DMS153 treated with DMSO at 0.1 percent for 48 hours (cell line): Measurements from ENCODE around the gene ANTXR2.
"Not testable (repeated sequence)": the region's sequence is repeated elsewhere in the genome, so short reads cannot be mapped to it uniquely, and the experiment has no call there.

Source experiments
- DNase-seq: peaks from one replicate; lab custom pipeline; 2025; ENCODE audit not compliant: unreplicated experiment; lab: John Stamatoyannopoulos, UW

The ANTXR2 gene

GRCh38 chr4:79922011-79922410, 151.0 kb downstream of the ANTXR2 start:
- DNase-seq = no peak

- DNase-seq = no peak
These were observed 152.7 kb downstream of the ANTXR2 start for GRCh38 chr4:79920163-79920853.

- DNase-seq = no peak
These were observed 154.7 kb downstream of the ANTXR2 start for GRCh38 chr4:79918292-79918691.

GRCh38 chr4:79917246-79917645, 155.8 kb downstream of the ANTXR2 start:
- DNase-seq = no peak

GRCh38 chr4:79915246-79915645, 157.8 kb downstream of the ANTXR2 start:
- DNase-seq = no peak

- no peak for DNase-seq
These were observed 159.4 kb downstream of the ANTXR2 start for GRCh38 chr4:79913581-79913980.

DNA sequence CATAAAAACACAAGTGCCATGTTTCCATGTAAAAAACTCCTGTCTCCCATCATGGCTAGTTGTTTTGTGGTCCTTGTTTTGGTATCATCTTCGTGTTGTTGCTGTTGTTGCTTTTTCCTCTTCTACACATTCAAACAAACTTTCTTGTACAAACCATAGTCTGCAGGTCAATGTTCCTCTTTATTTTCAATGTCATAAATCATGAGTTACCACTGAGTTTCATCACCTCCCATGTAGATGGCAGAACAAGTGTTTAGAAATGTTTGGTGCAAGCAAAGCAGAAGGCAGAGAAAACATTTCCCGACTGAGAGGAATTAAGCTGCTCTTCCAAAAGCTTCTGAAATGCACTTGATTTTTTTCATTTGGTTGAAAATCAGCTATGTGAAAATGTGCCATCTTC, 166.0 kb downstream of the ANTXR2 start:
- no peak for DNase-seq

- DNase-seq = no peak
These were observed 166.7 kb downstream of the ANTXR2 start for GRCh38 chr4:79906303-79906702.

GRCh38 chr4:79905212-79905611, 167.8 kb downstream of the ANTXR2 start:
- DNase-seq = no peak

DNA sequence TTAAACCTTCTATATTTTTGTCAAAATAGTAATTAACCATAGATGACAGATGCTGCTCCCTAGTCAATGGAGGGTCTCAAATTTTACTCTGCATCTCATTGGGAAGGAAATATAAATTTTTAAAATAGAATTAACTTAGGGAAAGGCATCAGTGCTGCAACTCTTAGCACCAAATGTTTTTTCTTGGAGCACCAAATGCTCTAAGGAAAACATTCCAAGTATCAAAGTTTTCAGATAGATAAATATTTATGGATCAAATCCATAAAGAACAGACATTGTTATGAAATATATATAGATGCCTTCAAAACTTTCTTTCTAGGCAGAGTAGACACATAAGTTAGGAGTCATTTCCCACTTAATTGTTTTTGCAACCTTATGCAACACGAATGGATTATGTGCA, 168.7 kb downstream of the ANTXR2 start:
- DNase-seq = no peak

- no peak for DNase-seq
These were observed 172.8 kb downstream of the ANTXR2 start for GRCh38 chr4:79900182-79900581.

- DNase-seq = no peak
These were observed 173.5 kb downstream of the ANTXR2 start for GRCh38 chr4:79899481-79899880.

DNA sequence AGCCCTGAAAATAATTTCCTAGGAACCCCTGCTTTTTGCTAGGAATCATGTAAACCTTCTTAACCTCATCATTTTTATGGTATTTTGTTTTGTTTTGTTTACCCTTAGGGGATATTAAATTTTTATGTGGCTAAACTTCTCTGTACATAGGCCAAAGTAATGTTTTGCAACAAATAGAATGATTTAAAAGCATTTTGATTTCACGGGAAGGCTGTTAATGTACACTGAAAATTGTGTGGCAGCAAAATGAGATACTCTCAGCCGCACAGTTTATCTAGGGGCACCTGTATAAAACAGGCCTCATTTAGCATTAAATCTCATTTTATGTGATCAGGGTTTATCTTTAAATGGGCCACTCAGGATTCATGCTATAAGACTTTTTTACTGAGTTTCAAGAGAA, 175.0 kb downstream of the ANTXR2 start:
- DNase-seq = no peak

- no peak for DNase-seq
These were observed 175.9 kb downstream of the ANTXR2 start for GRCh38 chr4:79897174-79897573.

GRCh38 chr4:79893456-79893855, 179.6 kb downstream of the ANTXR2 start:
- DNase-seq = no peak

- DNase-seq = not testable (repeated sequence)
These were observed 184.0 kb downstream of the ANTXR2 start for GRCh38 chr4:79889026-79889425.

DNA sequence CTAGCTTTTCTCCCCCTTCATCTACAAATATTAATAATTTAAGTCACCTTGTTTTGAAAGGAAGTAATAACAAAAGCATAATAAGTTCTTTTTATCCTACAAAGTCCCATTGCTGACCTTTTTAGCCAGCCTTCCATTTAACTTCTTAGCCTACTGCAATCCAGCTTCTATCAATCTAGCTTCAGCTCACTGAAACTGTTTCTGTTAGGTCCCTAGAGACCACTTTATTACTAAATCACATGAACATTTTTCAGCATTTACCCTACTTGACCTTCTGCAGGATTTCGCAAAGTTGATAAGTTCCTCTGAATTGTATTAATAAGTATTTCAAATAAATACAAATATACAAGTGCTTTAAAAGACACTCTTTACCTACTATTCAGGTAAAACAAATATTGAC, 186.5 kb downstream of the ANTXR2 start:
- no peak for DNase-seq

DNA sequence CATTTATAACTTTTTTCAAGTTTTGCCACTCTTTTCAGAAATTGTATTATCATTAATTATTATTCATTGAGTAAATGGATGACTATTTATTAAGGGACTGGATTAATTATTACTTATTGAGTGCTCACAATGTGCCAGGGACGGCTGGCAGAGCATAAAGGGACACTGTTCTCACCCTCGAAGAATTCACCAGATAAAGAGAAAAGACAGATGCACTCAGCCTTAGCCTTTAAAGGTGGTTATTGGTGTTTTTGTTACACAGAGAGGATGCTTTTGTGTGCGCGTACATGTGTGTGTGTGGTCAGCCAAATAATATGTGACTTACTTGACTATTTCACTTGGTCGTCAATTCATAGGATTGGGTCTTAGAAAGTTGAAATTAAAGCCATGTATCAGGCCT, 187.0 kb downstream of the ANTXR2 start:
- DNase-seq = no peak

DNA sequence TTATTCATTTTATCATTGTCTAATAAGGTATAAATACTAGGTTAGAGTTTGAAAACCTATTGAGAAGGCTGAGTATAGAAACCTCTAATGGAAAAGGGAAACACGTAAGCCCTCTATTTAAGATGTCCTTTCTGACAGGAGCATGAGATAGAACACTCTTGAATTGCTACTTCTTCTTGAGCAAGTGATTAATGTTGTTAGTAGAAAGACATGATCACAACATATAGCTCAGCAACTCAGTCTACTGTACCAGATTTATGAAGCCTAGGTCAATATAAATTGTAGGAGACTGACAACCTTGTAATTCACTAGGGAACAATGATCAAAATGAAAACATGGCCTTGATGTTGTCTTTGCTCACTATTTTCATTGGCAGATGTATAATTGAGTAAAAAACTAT, 189.7 kb downstream of the ANTXR2 start:
- DNase-seq = no peak

- no peak for DNase-seq
These were observed 190.2 kb downstream of the ANTXR2 start for GRCh38 chr4:79882806-79883205.

DNA sequence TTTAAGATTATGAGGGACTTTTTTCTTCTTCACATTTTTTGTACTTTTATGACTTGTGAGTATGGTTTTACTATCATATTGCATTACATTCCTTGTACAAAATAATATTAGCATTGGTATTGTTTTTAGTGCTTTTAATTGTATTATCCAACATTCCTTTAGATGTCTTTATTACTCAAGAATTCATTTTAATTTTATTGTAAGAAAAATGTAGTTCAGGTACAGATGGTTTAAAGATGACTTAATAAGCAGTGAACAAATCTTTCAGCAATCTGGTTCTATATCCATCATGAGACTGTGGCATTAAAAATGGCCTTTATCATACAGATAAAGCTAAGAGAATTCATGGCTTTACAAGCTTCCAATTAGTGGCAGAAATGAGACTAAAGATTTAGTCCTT, 191.6 kb downstream of the ANTXR2 start:
- DNase-seq = no peak

DNA sequence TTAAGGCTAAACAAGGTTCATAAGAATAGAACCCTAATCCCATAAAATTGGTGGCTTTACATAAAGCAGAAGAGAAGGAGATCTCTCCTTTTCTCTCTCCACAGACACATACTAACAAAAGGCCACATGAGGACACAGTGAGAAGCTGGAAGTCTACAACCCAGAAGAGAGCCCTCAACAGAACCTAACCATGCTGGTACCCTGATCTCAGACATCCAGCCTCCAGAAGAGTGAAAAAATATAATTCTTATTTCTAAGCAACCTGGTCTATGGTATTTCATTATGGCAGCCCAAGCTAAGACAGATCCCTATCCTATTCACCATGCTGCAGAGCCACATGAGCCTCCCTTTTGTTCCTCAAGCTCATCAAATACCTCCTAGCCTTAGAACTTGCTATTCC, 195.5 kb downstream of the ANTXR2 start:
- DNase-seq = no peak

GRCh38 chr4:79875344-79875899, 197.6 kb downstream of the ANTXR2 start:
- DNase-seq = no peak
